ENCODE measurements around the gene HNRNPA1. TPM values are rescaled to one million over a fixed set of nuclear protein-coding genes. Genes with fewer than 3 reads are reported as not detected.

The HNRNPA1 gene
- total RNA-seq, 1 donor from 2014 or later, result 423 TPM

- peaks cover 39% of the 10 kb centered on the region for H3K36me3 ChIP-seq
- H3K4me1 ChIP-seq, result peaks cover 53% of the 10 kb centered on the region
Observed at GRCh38 chr12:54257332-54257731, 23.2 kb upstream of the HNRNPA1 start.

GRCh38 chr12:54258201-54258681 is 22.3 kb upstream of the HNRNPA1 start:
- Histone ChIP-seq H3K27me3 (ENCODE audit: low read depth) (no peaks in the 10 kb centered on the region), H3K4me3 (peak overlapping the region; percentile 66), H3K4me1 (peaks cover 60% of the 10 kb centered on the region), H3K27ac (replicated peaks) (peak overlapping the region; percentile 83), H3K36me3 (peaks cover 37% of the 10 kb centered on the region), H3K9me3 (replicated peaks) (no peaks in the 10 kb centered on the region)
- TF ChIP-seq CTCF (IDR thresholded peaks at IDR 0.05; ENCODE audit: borderline replicate concordance), result no peak
- intact Hi-C loops (cut with micrococcal nuclease), result loop anchor here (10.0 kb wide), 1 partner anchor 107 kb away; the partner anchor contains the start of gene GPR84
- DNase-seq, result no peak

More at GRCh38 chr12:54257332-54257731, 23.2 kb upstream of the HNRNPA1 start:
- H3K9me3 ChIP-seq (replicated peaks), result no peaks in the 10 kb centered on the region
- no peaks in the 10 kb centered on the region for H3K27me3 ChIP-seq (ENCODE audit: low read depth)
- no peak for TF ChIP-seq CTCF (IDR thresholded peaks at IDR 0.05; ENCODE audit: borderline replicate concordance)
- intact Hi-C loops (cut with micrococcal nuclease), result loop anchor here (10.0 kb wide), 1 partner anchor 107 kb away; the partner anchor contains the start of gene GPR84
- DNase-seq, result no peak
- H3K27ac ChIP-seq (replicated peaks), result peak overlapping the region; percentile 83
- no peak overlapping the region for H3K4me3 ChIP-seq

GRCh38 chr12:54259194-54260011 is 21.1 kb upstream of the HNRNPA1 start:
- Histone ChIP-seq H3K4me3 (peak overlapping the region; percentile 66), H3K27me3 (ENCODE audit: low read depth) (no peaks in the 10 kb centered on the region), H3K36me3 (peaks cover 31% of the 10 kb centered on the region), H3K4me1 (peaks cover 60% of the 10 kb centered on the region), H3K27ac (replicated peaks) (peak overlapping the region; percentile 83), H3K9me3 (replicated peaks) (no peaks in the 10 kb centered on the region)
- intact Hi-C loops (cut with micrococcal nuclease), result loop anchor here (10.0 kb wide), 1 partner anchor 105 kb away; the partner anchor contains the start of gene GPR84
- DNase-seq, result peak; percentile 60
- no peak for TF ChIP-seq CTCF (IDR thresholded peaks at IDR 0.05; ENCODE audit: borderline replicate concordance)

- DNase-seq, result no peak
- Histone ChIP-seq H3K4me1 (peaks cover 57% of the 10 kb centered on the region), H3K36me3 (peaks cover 7% of the 10 kb centered on the region), H3K4me3 (no peak overlapping the region), H3K9me3 (replicated peaks) (no peaks in the 10 kb centered on the region), H3K27me3 (ENCODE audit: low read depth) (no peaks in the 10 kb centered on the region), H3K27ac (replicated peaks) (peak overlapping the region; percentile 53)
- no peak for TF ChIP-seq CTCF (IDR thresholded peaks at IDR 0.05; ENCODE audit: borderline replicate concordance)
- intact Hi-C loops (cut with micrococcal nuclease), result no loop called here
Observed at GRCh38 chr12:54261815-54262402, 18.6 kb upstream of the HNRNPA1 start.

- no peak for DNase-seq
- H3K4me1 ChIP-seq, result peaks cover 55% of the 10 kb centered on the region
- peak overlapping the region; percentile 53 for H3K27ac ChIP-seq (replicated peaks)
- no peak overlapping the region for H3K4me3 ChIP-seq
- intact Hi-C loops (cut with micrococcal nuclease), result no loop called here
- no peaks in the 10 kb centered on the region for H3K9me3 ChIP-seq (replicated peaks)
- H3K27me3 ChIP-seq (ENCODE audit: low read depth), result no peaks in the 10 kb centered on the region
- H3K36me3 ChIP-seq, result peaks cover 2% of the 10 kb centered on the region
- no peak for TF ChIP-seq CTCF (IDR thresholded peaks at IDR 0.05; ENCODE audit: borderline replicate concordance)
Observed at GRCh38 chr12:54262403-54262925, 18.1 kb upstream of the HNRNPA1 start.
